ENCODE measurements around the gene AUP1.
A peak's percentile ranks its signal among the peaks of the same experiment; 100 is the strongest.
"Not testable (repeated sequence)": the region's sequence is repeated elsewhere in the genome, so short reads cannot be mapped to it uniquely, and the experiment has no call there.

The AUP1 gene, protein sequence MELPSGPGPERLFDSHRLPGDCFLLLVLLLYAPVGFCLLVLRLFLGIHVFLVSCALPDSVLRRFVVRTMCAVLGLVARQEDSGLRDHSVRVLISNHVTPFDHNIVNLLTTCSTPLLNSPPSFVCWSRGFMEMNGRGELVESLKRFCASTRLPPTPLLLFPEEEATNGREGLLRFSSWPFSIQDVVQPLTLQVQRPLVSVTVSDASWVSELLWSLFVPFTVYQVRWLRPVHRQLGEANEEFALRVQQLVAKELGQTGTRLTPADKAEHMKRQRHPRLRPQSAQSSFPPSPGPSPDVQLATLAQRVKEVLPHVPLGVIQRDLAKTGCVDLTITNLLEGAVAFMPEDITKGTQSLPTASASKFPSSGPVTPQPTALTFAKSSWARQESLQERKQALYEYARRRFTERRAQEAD

DNA sequence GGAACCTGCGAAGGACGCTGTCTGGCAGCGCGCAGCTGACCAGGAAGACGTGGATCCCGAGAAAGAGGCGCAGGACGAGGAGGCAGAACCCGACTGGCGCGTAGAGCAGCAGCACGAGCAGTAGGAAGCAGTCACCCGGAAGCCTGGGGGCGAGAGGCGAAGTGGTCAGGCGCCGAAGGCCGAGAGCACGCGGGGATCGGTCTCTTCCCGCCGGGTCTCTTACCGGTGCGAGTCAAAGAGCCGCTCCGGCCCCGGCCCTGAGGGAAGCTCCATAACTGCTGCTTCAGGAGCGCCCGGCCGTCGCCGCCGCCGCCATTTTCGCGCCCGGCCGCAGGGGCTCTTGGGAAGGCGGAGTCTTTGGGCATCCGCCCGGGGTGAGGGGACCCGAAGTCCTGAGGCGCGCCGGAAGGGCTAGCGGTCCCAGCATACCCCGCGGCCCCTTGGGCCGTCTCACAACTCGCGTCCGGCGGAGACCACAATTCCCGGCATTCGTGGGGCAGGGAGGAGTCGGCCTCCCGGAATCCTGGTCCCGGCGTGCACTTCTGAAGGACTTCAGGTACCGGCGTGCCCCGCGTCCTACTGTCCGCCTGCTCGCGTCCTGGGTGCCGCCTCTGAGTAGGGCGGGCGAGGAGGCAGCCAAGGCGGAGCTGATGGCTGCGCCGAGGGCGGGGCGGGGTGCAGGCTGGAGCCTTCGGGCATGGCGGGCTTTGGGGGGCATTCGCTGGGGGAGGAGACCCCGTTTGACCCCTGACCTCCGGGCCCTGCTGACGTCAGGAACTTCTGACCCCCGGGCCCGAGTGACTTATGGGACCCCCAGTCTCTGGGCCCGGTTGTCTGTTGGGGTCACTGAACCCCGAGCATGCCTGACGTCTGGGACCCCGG lies at the start of gene AUP1, which contains the start of gene HTRA2:
Gene AUP1, minus strand, starts transcription at position 350 of the 882 bp plus-strand sequence. Its CDS starts 77 bp downstream, at position 273.
Gene HTRA2, plus strand, starts transcription at position 577 of the 882 bp plus-strand sequence. Its CDS starts 74 bp downstream, at position 651.
- DNase-seq = peak; percentile 77

DNA sequence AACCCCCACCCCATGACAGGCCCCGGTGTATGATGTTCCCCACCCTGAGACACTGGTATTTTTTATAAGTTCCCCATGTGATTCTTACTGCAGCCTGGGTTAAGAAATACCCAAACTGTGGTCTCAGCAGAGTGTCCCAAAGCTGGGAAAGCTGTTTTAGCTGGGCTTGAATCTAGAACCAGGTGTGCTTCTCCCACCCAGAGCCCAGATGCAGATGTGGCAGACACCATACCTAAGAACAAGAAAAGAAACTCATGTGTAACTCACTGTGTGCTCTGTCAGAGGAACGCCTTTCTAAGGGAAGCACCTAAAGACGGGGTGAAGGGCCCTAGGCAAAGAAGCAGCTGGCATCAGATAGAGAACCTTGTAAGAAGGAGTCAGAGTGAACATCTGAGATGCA lies 48.9 kb upstream of the AUP1 start:
- no peak for DNase-seq

DNA sequence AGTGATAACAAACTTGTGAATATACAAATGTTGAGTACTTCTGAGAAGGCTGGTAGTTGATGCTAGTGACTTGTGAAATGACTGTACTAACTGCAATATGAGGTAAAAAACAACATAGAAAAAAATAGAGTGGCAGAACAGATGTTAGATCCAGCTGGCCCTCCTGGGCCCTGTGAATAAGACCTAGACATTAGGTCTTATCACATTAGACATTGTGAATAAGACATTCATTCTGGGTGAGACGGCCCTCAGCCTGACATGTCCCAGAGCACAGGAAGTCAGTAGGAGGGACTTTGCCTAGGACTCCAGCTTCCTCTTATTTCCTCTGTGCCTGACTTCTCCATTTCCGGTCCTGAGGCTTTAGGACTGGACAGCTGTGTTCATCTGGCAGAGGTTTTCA lies 47.9 kb upstream of the AUP1 start:
- no peak for DNase-seq

DNA sequence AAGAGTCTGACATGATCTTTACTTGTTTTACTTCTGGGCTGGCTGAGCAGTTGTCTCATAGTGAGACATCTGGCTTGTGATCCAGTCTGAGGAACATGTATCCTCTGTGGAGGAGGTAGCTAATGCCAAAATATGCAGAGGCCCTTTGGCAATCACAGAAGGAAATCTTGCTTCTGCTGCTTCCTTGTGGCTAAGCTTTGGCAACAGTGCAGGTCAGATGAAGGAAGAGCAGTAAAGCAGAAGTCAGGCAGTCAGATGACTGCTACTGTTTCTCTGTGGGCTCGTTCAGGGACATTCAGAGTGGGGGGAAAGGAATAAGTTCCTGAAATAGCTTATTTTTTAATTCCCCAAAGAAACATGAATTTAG lies 47.3 kb upstream of the AUP1 start:
- DNase-seq = no peak

DNA sequence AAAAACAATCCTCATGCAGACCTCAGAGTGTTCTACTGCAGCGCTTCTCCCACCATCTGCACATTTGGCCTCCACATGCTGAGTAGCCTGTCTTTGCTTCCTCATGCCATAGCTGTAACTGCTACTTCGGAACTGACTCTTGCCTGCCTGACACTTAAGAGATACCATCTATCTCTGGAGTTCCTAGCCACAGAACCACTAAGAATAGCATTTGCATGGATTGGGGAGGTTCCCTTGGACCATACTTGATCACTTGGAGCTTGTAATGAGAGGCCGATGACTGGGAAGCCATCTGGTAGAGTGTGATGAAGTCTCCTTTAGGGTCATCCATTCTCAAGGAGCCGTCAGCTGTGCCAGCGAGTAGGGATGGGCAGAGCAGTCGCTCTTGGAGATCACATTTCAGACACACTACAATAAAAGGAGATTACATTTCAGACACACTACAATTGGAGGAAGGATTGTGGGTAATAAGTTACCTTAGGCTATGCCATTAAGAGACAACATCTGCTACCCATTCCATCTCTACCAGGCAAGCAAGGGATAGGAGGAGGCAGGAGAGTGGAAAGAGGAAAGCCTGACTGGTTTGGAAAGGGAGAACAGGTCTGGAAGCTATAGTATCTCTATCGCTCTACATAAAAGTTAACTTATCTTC lies 46.8 kb upstream of the AUP1 start:
- DNase-seq = no peak

DNA sequence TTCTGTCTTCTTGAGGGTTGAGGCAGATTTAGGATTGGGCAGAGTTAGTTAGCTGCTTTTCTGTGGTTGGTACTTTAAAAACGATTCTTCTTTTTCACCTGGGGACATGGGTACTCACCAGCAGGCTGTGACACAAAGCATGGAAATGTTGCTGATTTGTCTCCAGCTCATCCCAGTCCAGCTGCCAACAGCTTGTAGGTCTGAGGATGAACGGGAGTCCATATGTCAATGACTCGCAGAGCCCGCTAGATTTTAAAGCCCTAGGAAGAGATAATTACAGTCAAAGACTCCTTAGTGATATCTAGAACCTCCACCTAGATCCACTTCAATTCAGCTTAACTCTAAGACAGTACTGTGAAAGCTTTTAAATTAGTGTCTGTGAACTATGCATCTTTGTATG lies 45.8 kb upstream of the AUP1 start:
- DNase-seq = no peak

DNA sequence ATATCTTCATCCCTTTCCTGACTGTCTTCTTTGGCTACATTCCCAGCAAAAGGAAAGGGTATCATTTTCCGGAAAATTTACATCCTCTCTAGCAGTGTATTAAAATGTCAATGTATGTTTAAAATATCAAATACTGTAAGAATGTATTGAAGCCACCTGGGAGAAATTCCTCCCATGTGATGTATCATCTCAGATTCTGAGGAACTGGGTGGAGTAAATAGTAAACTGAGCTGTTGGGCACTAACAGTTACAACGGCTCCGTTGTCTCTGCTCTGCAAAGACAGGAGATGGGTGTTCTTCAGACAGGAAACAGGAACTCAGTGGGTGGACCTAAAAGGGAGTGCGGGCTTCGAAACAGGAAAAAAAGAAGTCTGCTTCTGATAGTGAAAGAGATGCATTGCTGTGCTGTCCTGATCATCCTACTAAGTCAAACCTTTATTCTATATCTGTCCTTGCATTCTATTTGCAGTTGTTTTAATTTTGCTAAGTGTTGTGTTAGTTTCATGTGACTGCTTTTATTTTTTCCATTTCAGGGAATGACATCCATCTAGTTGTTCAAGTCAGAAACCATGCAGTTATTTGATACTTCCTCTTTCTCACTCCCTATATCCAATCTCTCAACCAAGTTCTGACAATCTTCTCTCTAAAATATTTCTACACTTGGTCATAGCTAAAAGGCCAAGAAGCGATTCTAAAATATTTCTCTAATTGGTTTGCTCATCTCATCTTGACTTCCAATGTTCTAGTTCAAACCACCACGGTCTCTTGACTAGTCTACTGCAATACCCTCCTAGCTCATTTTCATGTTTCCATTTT lies 44.4 kb upstream of the AUP1 start:
- no peak for DNase-seq

DNA sequence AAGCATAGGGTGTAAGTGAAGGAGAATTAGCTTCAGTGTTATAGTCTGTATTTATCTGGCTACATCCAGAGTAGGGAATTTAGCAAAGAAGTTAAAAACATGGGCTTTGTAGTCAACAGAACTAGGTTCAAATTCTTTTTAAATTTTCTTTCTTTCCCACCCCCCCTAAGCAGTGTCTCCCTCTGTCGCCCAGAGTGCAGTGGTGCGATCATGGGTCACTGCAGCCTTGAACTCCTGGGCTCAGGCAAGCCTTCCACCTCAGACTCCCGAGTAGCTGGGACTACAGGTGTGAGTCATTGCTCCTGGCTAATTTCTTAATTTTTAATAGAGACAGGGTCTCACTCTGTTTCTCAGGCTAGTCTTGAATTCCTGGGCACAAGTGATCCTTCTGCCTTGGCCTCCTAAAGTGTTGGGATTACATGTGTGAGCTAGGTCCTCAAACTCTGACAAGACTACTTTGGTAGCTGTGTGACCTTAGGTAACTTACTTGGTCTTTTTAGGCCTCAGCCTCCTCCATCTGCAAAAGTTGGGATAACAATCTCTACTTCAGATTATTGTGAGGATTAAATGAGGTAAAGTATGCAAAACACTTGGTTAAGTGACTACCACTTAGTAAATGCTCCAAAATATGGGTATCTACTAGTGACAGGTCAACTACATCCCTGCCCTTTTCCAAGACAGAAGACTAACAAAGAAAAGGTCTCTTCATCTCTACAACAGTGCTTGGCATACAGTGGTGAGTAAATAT lies 42.8 kb upstream of the AUP1 start:
- no peak for DNase-seq

DNA sequence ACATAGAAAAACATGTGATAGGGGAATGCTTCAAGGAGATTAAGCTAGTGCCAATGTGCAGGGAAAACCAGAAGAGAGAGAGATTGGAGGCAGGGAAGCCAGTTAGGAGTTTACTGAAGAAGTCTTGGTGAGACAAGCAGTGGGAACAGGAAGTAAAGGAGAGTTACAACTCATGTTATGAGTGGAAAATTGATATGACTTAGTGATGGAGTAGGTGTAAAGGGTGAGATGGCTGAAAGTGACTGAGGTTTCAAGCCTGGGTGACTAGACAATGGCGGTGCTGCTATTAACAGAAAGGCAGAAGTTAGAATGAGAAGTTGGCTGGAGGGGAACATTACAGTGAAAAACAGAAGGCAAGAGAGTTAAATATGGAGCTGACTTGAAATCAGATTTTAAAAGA lies 41.6 kb upstream of the AUP1 start:
- DNase-seq = no peak

DNA sequence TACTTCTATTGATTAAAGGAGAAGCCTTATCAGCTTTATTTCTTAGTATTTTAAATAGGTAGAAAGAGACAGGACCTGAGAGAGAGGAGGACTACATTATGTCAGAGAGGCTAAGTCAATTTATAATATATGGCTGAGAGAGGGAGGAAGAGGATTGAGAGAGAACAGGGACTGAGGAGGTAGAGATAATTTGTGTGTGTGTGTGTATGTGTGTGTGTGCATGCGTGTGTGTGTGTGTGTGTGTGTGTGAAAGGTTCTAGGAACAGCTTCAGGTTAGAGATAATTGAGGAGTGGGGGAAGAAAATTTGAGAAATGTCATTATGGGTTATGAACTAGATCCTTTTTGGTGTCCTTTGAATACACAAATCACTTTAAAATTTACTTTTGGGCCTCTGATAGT lies 40.2 kb upstream of the AUP1 start:
- no peak for DNase-seq

DNA sequence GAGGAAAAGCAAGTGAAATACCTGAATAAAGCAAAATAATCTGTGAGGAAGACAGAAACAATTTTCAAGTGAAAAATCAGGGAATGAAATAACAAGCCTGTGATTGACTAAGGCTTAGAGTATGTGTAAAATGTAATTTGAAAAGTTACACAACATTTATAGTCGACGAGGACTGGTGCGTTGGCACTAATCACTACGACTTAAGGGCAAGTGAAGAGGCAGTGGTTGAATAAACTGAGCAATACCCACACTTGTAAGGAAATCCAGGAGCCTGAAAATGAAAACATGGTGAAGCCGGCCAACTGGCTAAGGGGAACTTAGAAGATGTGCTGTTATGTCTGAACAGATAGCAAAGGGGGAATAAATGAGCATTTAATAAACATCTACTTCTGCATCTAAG lies 38.4 kb upstream of the AUP1 start:
- no peak for DNase-seq

DNA sequence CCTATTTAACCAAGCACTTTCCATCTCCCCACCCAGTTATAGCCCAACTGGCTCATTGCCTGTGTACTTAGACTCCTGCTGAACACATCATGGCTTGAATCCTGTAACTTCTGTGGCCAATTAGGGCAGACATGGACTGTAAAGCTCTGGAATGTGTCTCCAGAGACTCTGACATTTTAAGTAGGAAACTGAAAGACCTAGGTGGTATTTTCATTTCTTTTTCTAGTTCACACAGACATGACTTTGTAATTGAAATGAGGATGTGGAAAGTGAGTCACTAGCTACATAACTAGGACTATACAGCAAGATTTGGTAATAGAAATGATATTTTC lies 37.2 kb upstream of the AUP1 start:
- DNase-seq = no peak

DNA sequence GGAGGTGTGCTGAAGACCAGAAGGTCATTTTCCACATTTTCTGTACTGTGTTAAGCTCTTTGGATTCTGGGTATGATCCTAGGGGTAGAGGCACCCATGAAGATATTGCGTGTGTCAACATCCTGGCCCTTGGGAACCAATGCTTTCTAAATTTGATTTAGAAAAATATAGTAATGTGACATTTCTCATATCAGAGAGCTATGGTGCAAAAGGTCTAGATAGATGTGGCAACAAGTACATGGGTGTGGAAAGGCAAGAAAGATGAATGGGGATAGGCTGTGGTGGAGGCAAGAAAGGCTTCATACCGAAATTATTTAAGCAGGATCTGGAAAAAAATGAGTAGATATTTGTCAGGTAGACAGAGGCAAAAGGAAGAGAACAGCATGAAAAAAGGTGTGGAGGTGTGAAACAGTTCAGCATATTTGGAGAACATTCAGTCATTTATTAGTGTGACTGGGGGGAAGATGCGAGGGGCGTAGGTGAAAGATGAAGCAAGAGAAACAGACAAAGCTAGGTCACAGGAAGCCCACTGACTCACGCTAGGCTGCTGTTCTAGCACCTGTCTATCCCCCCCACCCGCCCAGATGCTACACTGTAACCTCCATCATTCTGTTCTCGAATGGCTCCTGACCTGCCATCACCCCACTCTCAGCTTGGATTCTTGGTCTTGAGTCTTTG lies 36.7 kb upstream of the AUP1 start:
- DNase-seq = no peak

DNA sequence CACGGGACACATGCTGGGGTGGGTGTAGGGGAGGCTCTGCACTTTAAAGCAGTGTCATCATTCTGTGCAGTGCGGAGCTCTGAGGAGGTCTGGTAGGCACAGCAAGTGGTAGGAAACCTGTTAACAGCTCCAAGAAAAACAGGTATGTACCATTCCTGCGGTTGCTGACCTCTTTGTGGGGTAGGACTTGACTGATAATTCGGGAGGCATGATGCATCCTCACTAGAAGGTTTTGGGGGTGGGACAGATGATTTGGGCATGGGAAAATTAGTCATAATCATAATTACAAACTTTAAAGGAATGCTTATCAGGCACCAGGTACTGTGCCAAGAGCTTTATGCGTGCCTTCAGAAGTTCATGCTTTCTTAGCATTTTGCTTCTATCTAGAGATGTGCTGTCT lies 34.7 kb upstream of the AUP1 start:
- DNase-seq = no peak

DNA sequence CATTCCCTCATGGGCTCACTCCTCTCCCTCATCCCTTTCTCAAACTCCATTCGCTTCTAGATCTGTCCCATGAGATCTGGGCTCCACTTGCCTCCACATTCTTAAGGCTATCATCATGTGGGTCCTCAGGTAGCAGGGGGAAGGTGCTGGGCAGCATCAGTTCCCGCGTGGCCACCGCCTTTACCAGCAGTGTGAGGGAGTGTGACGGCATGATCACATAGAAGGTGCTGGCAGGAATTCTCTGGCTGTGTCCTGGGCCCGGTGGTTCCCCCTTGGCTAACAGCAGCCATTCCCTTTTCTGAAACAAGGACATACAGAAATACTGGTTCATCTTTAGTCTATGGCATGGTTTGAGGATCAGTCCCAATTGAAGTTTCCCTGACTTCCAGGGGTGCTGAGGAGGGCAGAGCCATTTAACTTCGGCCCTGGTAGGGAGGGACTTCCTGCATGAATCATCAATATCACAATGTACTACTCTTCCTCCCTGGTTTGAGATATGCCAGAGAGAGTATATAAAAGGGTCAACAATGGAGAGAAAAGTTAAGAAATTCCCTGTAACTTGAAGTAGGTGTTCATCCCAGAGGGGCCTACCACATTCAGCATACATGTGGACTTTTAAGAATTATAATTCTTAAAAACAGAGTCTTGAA lies 32.7 kb upstream of the AUP1 start:
- no peak for DNase-seq

DNA sequence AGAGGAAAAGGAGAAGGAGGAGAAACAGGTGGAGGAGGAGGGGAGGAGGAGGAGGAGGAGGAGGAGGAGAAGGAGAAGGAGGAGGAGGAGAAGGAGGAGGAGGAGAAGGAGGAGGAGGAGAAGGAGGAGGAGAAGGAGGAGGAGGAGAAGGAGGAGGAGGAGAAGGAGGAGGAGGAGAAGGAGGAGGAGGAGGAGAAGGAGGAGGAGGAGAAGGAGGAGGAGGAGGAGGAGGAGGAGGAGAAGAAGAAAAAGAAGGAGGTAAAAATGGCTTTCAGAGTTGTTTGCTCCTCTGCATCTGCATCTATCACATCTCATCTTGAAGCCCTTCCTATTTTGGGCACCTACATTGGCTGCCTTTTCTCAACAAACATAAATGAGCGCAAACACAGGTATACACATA lies 31.5 kb upstream of the AUP1 start:
- DNase-seq = not testable (repeated sequence)

DNA sequence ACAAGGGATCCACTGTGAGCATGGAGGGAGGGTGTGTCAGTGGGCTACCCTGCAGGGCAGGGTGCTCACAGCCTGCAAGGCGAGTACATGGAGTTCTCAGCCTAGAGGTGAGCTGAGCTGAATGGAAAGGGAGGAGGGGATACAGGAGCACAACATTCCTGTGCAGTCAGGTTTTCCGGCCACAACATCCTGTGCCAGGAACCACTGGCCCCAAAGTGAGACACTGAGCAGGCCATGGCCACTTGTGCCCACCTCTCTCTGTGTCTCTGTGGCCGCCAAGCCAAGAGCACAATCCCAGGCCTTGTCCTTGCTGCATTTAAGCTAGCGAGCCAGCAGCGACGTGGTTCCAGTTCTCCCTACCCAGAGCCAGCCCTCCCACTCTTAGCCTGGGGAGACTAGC lies 31.1 kb upstream of the AUP1 start:
- DNase-seq = no peak

DNA sequence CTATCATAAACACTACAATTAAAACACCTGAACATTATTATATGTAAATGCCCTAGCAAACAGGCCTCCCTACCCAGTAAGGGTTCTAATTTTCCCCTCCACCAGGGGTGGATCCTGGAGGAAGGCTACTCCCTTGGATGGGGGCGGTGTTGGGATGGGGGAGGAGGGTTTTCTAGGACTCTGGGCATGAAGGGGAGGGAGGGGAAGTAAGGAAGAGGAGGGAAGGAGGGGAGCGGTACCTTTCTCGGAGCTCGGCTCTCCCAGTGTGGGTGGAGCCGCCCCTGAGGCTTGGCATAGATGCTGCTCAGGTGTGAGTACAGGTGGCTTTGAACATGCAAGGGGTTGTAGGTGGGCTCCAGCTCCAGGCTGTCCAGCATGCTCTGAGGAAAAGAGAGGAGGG lies 30.4 kb upstream of the AUP1 start:
- DNase-seq = no peak

DNA sequence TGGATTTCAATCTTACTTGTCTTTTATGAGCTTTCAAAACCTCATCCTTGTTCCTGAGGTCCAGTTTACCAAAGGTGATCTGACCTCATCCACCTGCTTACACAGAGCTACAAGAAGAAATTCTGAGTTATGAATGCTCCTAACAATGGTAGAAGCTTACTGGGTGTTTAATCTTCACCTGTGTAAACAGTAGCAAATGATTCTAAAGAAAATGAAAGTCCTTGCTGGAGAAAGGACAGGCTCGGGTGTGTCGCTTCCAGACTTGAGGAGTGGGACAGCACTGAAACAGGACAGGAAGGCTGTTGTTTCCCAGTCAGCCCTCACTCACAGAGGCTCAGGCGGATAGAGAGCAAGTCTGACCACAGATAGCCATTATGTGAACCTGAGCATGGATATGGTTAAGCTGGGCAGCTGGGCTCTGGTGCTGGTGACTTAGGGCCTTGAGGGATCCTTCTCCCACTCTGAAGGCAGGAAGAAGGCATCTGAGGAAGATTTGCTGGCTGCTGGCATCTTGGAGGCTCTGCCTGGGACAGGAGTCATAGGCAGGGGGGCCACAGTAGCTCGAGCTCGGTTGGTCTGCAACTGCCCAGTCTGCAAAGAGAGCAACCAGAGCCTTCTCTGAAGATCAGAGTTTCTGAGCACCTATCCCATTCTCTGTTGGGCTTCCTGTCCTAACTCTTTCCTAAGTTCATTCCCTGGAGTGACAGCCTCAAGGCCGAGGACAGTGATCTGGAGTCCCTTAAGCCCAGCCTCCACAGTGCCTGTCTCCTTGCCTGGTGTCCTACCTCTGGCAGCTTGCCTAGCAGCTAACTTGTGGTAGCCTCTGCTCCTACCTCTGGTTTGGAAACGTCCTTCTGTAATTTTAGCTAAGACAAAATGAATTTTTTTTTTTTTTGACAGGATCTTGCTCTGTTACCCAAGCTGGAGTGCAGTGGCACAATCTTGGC lies 29.1 kb upstream of the AUP1 start:
- no peak for DNase-seq

Measured in activated CD4-positive, alpha-beta T cell treated with anti-CD3 and anti-CD28 coated beads for 1 hour (primary cell).